ENCODE measurements around the gene MEGF8.

DNA sequence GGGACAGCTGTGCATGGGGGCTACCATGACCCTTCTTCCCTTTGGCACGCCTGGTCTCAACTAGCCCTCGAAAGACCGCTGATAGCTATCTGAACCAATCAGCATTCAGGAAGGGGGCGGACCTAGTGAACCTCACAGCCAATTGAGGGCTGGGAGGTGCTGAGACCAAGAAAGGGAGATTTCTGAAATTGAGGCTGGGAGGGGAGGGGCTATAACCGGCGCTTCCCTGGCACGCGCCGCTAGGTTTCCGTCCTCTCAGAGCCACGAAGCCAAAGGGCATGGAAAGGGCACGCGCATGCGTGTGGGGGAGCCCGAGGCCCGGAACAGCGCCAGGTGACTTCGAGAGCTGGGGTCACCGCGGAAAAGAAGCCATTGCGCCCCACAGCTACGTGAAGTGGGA is 18.8 kb upstream of the MEGF8 start:
- no peak for TF ChIP-seq CTCF (IDR thresholded peaks at IDR 0.05; ENCODE audit: insufficient read depth, low read length, poor library complexity, severe bottlenecking)
- no peak for TF ChIP-seq EZH2phosphoT487 (conservative IDR thresholded peaks at IDR 0.05; ENCODE audit: low read length)
